Left renal cortex interstitium (tissue), 4 donors: ENCODE measurements around the gene C12orf57. TPM values are rescaled to one million over a fixed set of nuclear protein-coding genes. Genes with fewer than 3 reads are reported as not detected.

Experiments used
- DNase-seq, 4 donors: peaks; one replicate each; pipeline ENCODE4 v3.0.0-alpha.2; 2013; ENCODE audit warnings: low read depth in 4 of 4, low spot score in 2 of 4, missing footprints in 1 of 4
- polyA plus RNA-seq, 4 donors: library from polyadenylated mRNA; unstranded; fragments of 120-200 nt; gene quantifications; one replicate each; pipeline ENCODE4 v1.2.1, GENCODE V29; 2013; ENCODE audit not compliant: insufficient read length in 4 of 4

C12orf57 gene
- polyA plus RNA-seq, 4 donors: 141 to 235 (median 165) TPM

DNA sequence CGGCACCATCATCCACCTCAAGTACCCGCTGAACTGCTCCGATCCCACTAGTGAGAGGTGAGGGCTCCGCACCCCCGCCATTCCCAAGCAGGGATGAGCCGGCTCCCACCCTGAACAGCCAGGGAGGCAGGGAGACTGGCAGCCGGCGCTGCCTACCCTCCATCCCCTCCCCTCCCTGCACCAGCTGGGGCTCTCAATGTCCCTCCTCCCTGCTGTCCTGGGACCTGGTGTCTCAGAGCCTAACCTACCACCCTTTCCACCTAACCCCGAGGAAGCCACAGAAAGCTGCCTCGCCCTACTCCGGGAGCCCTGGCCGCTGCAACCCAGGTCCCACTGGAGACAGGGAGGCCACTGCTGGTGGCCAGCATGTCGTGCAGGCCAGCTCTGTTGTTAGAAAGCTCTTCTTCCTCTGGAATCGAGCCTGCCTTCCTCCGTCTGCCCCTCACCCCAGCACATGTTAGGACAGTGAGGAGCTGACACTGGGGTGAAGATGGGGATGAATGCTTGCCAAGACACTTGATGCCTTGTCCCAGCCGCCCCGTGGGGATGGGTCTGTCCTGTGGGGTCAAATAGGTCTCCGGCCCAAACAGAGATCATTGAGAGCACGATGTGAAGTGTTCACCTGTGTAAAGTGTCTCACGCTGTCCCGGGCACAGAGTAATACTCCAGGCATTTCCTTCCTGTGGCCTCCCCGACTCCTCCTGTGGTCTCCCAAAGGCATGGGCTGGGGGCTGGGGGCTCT, 8.5 kb downstream of the C12orf57 start:
- DNase-seq: no peak

DNA sequence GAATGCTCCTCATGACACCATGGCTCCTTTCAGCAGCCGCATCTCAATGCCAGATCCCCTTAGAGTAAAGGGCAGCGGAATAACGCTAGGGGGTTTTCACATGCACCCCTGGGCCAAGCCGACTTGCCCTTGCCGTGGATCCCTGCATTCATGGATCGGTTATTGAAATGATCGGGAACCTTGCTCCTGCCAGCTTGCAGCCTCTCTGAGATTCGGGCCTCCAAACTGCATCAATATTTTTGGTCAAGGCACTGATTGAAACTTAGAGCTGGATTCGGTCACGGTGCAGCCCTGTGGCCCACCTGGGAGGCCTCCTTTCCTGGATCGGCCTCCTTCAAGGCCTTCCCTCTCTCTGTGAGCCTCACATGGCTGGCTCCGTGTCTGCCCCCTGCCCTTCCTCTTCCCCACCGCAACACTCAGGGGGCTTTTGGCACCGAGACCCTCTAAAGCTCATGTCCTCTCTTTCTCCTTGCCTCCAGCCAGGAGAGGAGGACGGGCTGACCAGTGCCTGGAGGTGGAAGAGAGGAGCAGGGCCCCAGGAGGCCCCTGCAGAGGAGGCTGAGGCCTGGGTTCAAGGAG, 9.1 kb downstream of the C12orf57 start:
- DNase-seq: no peak

- DNase-seq: peak in 1 of 4 donors; percentile 40
Measured at GRCh38 chr12:6953442-6954315, 9.9 kb downstream of the C12orf57 start.

- DNase-seq: no peak
Measured at GRCh38 chr12:6954316-6955107, 10.7 kb downstream of the C12orf57 start.

GRCh38 chr12:6955108-6956020, 11.5 kb downstream of the C12orf57 start:
- DNase-seq: no peak

DNA sequence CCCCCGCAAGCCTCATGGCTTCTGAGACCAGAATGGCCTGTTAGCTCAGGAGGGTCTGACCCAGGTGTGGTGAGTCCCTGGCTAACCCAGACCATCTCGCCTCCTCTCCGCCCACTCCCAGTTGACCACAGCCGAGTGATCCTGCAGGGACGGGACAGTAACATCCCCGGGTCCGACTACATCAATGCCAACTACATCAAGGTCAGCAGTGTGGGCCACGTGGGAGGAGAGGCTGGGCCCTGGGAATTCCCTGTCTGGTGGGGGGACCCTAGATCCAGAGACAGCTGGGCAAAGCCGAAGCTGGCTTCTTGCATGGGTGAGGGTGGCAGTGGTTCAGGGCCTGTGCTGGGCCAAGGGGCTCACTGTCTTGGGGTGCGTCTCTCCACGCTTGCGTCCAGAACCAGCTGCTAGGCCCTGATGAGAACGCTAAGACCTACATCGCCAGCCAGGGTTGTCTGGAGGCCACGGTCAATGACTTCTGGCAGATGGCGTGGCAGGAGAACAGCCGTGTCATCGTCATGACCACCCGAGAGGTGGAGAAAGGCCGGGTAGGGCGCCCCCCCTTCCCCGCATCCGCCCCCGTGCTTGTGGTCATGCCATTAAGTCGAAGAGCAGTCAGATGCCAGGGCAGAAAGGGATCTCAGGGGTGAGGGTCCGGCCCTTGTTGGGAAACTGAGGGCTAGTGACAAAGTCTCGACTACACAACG, 12.4 kb downstream of the C12orf57 start:
- no peak for DNase-seq

DNA sequence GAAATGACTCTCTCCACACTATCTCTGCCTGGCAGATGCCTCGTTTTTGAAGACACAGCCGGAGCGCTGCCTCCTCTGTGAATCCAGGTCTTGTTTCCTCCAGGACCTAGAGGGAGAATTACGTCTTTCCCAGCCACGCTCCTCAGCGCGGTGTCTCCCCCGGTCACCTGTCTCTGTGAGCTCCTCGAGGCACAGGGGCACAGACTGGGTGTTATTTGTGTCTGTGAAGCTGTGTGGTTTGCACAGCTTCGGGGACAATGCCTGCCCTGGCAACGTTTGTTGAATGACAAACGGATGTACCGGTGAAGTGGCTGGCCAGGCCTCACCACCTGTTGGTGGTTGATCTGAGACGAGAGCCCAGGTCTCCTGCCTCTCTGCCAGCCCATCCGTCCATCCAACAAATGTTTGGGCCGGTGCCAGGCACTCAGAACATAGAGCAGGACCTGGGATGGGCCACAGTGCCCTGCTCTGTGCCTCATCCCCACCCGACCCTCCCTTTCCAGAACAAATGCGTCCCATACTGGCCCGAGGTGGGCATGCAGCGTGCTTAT, 13.4 kb downstream of the C12orf57 start:
- DNase-seq: no peak

- no peak for DNase-seq
Measured at GRCh38 chr12:6957741-6958608, 14.2 kb downstream of the C12orf57 start.

GRCh38 chr12:6958609-6959057, 14.8 kb downstream of the C12orf57 start:
- no peak for DNase-seq

DNA sequence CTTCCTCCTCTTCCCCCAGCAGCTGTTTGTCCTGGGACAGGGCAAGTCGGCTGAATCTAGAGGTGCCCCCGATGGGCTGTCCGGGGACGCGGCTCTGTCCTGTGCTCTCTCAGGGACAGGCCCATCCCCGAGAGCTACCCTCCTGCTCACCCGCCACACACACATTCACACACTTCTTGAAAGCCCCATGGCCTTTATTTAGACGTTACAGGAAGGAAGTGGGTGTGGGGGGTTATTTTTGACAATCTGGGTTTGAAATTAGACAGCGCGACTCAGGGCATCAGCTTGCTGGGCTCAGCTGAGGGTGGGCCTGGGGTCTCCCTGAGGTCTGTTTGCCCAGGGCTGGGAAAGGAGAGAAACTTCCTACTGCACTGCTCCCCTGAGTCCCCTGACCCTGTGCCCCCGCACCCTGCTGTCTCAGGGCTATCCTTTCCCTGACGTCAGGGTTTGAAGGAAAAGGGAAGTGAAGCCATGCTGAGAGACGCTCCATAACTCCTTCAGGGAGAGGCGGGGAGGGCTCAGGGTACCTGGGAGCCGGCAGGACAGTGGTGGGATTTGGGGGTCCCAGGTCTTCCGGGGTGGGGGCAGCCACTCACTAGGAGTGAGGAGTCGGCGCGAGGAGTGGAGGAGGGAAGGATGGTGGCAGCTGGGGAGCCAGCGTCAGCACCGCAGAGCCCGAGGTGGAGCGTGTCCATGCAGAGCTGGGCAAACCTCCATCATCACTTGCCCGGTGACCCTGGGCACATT, 15.4 kb downstream of the C12orf57 start:
- no peak for DNase-seq

DNA sequence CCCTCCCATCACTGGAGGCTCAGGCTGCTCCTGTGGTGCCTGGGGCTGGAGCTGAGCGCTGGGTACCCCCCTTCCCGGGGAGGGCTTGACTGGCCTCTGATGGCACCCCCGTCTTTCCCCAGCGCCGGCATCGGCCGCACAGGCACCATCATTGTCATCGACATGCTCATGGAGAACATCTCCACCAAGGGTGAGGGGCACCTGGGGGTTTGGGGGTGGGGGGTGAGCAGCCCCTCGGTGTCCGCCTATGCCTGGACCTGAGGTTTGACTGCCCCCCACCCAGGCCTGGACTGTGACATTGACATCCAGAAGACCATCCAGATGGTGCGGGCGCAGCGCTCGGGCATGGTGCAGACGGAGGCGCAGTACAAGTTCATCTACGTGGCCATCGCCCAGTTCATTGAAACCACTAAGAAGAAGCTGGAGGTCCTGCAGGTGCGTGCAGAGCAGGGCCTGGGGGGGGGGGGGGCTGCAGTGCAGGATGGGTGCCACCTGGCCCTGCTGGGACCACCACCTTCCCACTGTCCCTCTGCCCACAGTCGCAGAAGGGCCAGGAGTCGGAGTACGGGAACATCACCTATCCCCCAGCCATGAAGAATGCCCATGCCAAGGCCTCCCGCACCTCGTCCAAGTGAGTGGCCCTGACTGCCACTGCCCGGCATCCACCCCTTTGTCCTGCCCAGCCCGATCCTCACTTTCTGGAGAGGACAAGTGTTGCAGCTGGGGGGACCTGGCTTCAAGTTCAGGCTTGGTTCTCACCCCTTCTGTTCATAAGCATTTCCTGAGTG, 16.2 kb downstream of the C12orf57 start:
- no peak for DNase-seq

- no peak for DNase-seq
Measured at GRCh38 chr12:6960593-6961277, 16.9 kb downstream of the C12orf57 start.

- DNase-seq: no peak
Measured at GRCh38 chr12:6961278-6961694, 17.5 kb downstream of the C12orf57 start.

GRCh38 chr12:6961695-6962284, 18.0 kb downstream of the C12orf57 start:
- peak in 2 of 4 donors; percentile 48 to 56 for DNase-seq
